ENCODE data around the gene METTL25. TPM values are rescaled to one million over a fixed set of nuclear protein-coding genes. Genes with fewer than 3 reads are reported as not detected.

The METTL25 gene
- total RNA-seq, 2 donors from 2014 or later = 2.6 to 9.6 TPM

- Histone ChIP-seq H3K27me3 (no peaks in the 10 kb centered on the region), H3K27ac (no peak overlapping the region), H3K4me3 (no peak overlapping the region), H3K9me3 (no peaks in the 10 kb centered on the region), H3K36me3 (replicated peaks in 1 of 2; ENCODE audit: insufficient read depth in 1 of 2, low read depth in 2 of 2) (no peaks in the 10 kb centered on the region), H3K4me1 (no peaks in the 10 kb centered on the region)
- intact Hi-C loops (cut with DNase I) = no loop called here
- TF ChIP-seq POLR2A (IDR thresholded peaks at IDR 0.05) = no peak
- no peak for TF ChIP-seq CTCF (IDR thresholded peaks at IDR 0.05)
- ATAC-seq = no peak
- no peak for DNase-seq
These were observed 112.7 kb downstream of the METTL25 start for GRCh38 chr12:82470906-82471512.

- Histone ChIP-seq H3K9me3 (no peaks in the 10 kb centered on the region), H3K36me3 (replicated peaks in 1 of 2; ENCODE audit: insufficient read depth in 1 of 2, low read depth in 2 of 2) (no peaks in the 10 kb centered on the region), H3K27me3 (no peaks in the 10 kb centered on the region), H3K4me3 (no peak overlapping the region), H3K27ac (no peak overlapping the region), H3K4me1 (no peaks in the 10 kb centered on the region)
- TF ChIP-seq POLR2A (IDR thresholded peaks at IDR 0.05) = no peak
- no peak for TF ChIP-seq CTCF (IDR thresholded peaks at IDR 0.05)
- DNase-seq = no peak
- no peak for ATAC-seq
- WGBS, 2 donors = 95 to 96% methylated on average over 7 to 8 of the region's 8 CpGs
- intact Hi-C loops (cut with DNase I) = no loop called here
These were observed 114.9 kb downstream of the METTL25 start for GRCh38 chr12:82473111-82473754.

GRCh38 chr12:82474181-82474797, 116.0 kb downstream of the METTL25 start:
- no peak for ATAC-seq
- Histone ChIP-seq H3K4me3 (no peak overlapping the region), H3K9me3 (no peaks in the 10 kb centered on the region), H3K27ac (no peak overlapping the region), H3K27me3 (no peaks in the 10 kb centered on the region), H3K36me3 (replicated peaks in 1 of 2; ENCODE audit: insufficient read depth in 1 of 2, low read depth in 2 of 2) (no peaks in the 10 kb centered on the region), H3K4me1 (no peaks in the 10 kb centered on the region)
- TF ChIP-seq CTCF (IDR thresholded peaks at IDR 0.05) (no peak), POLR2A (IDR thresholded peaks at IDR 0.05) (no peak)
- WGBS, 2 donors = 94% methylated on average over 2 of the region's 2 CpGs
- no peak for DNase-seq
- intact Hi-C loops (cut with DNase I) = no loop called here

- TF ChIP-seq POLR2A (IDR thresholded peaks at IDR 0.05) = no peak
- TF ChIP-seq CTCF (IDR thresholded peaks at IDR 0.05) = no peak
- ATAC-seq = no peak
- 78 to 86% methylated on average over 2 of the region's 2 CpGs for WGBS, 2 donors
These were observed 116.5 kb downstream of the METTL25 start for GRCh38 chr12:82474798-82475184.

More at GRCh38 chr12:82474798-82475184, 116.5 kb downstream of the METTL25 start:
- no peaks in the 10 kb centered on the region for H3K4me1 ChIP-seq
- no peaks in the 10 kb centered on the region for H3K27me3 ChIP-seq
- intact Hi-C loops (cut with DNase I) = no loop called here
- H3K36me3 ChIP-seq (replicated peaks in 1 of 2; ENCODE audit: insufficient read depth in 1 of 2, low read depth in 2 of 2) = no peaks in the 10 kb centered on the region
- no peak overlapping the region for H3K4me3 ChIP-seq
- no peaks in the 10 kb centered on the region for H3K9me3 ChIP-seq
- H3K27ac ChIP-seq = no peak overlapping the region
- no peak for DNase-seq
